ENCODE measurements around the gene ARHGAP30.

GRCh38 chr1:161077426-161077825, 7.7 kb upstream of the ARHGAP30 start:
- TF ChIP-seq POLR2A (IDR thresholded peaks at IDR 0.05) (no peak), CTCF (IDR thresholded peaks at IDR 0.05) (no peak)
